B cell (primary cell): ENCODE measurements around the gene APP. TPM values are rescaled to one million over a fixed set of nuclear protein-coding genes. Genes with fewer than 3 reads are reported as not detected.

ENCODE experiments used
- ATAC-seq: fragments of 200-7000 bp; cut with Tn5 transposase; one replicate; pipeline ENCODE4 v1.10.0; 2021; ENCODE audit warnings: low read depth, mild to moderate bottlenecking, moderate number of reproducible peaks, moderate library complexity
- CTCF ChIA-PET: fragments of 350-600 bp; sonication (Branson Sonifier 250); formaldehyde crosslinking; loops from one replicate; lab custom pipeline; 2021; ENCODE audit warnings: antibody characterized with exemption, inconsistent platforms; lab: Charles Lee
- POLR2A ChIA-PET: fragments of 350-600 bp; sonication (Branson Sonifier 250); formaldehyde crosslinking; loops from one replicate; lab custom pipeline; 2021; ENCODE audit warnings: antibody characterized with exemption; lab: Charles Lee
- DNase-seq: peaks from one replicate; pipeline ENCODE4 v3.0.0; 2013
- H2AFZ ChIP-seq: 2 replicates; pipeline ENCODE4 v1.6.1; 2012; ENCODE audit warnings: mild to moderate bottlenecking, low read depth, low read length; ENCODE audit not compliant: insufficient read depth, poor library complexity, severe bottlenecking
- H3K27ac ChIP-seq, 2 donors: 1 replicate in 1 of 2; 2 replicates in 1 of 2; pipeline ENCODE4 v1.5.1; 2012 to 2013; ENCODE audit warnings: low read length in 2 of 2, mild to moderate bottlenecking in 2 of 2, moderate library complexity in 1 of 2
- H3K27me3 ChIP-seq, 4 experiments: fragments of 200-600 bp in 1 of 4; sonication (generic) in 1 of 4; replicated peaks in 1 of 4; 1 replicate in 2 of 4; 2 replicates in 2 of 4; pipeline versions ENCODE4 v1.6.1 to v1.7.0; 2013 to 2016; ENCODE audit warnings: low read length in 3 of 4, mild to moderate bottlenecking in 2 of 4, mixed read lengths in 1 of 4, moderate library complexity in 1 of 4; ENCODE audit not compliant: insufficient read depth in 4 of 4, control insufficient read depth in 3 of 4; ENCODE audit errors: control extremely low read depth in 1 of 4
- H3K36me3 ChIP-seq, 2 experiments: replicated peaks in 1 of 2; 1 replicate in 1 of 2; 2 replicates in 1 of 2; pipeline versions ENCODE4 v1.6.1 to v1.7.1; 2013; ENCODE audit warnings: low read length in 1 of 2; ENCODE audit not compliant: insufficient read depth in 2 of 2, control insufficient read depth in 1 of 2; ENCODE audit errors: control extremely low read depth in 1 of 2, extremely low read depth in 1 of 2
- H3K4me1 ChIP-seq, 2 donors: fragments of 200-600 bp in 1 of 2; sonication (generic) in 1 of 2; 1 replicate in 1 of 2; 2 replicates in 1 of 2; pipeline versions ENCODE4 v1.5.1 to v1.6.1; 2013 to 2017; ENCODE audit warnings: low read length in 2 of 2; ENCODE audit not compliant: control insufficient read depth in 2 of 2, insufficient read depth in 2 of 2
- H3K4me2 ChIP-seq: replicated peaks from 2 replicates; pipeline ENCODE3; 2012; ENCODE audit warnings: mild to moderate bottlenecking, low read depth, low read length; ENCODE audit not compliant: poor library complexity, severe bottlenecking
- H3K4me3 ChIP-seq, 5 experiments: fragments of 200-600 bp in 1 of 5; sonication (generic) in 1 of 5; 1 replicate in 3 of 5; 2 replicates in 2 of 5; pipeline versions ENCODE4 v1.5.1 to v1.7.0; 2011 to 2016; ENCODE audit warnings: low read length in 4 of 5, mild to moderate bottlenecking in 4 of 5, low read depth in 2 of 5, control low read depth in 1 of 5, moderate library complexity in 1 of 5; ENCODE audit not compliant: insufficient read depth in 1 of 5; ENCODE audit errors: control extremely low read depth in 1 of 5, extremely low read depth in 1 of 5
- H3K79me2 ChIP-seq: fragments of 200-600 bp; sonication (generic); one replicate; pipeline ENCODE4 v1.6.0; 2016; ENCODE audit warnings: low read length; ENCODE audit not compliant: control insufficient read depth, insufficient read depth
- H3K9ac ChIP-seq: fragments of 200-600 bp; sonication (generic); 2 replicates; pipeline ENCODE4 v1.6.1; 2017; ENCODE audit warnings: mild to moderate bottlenecking, low read length, moderate library complexity
- H3K9me3 ChIP-seq, 3 donors: one replicate each; pipeline versions ENCODE4 v1.6.1 to v1.7.1; 2013; ENCODE audit warnings: low read length in 2 of 3; ENCODE audit not compliant: control insufficient read depth in 2 of 3, insufficient read depth in 1 of 3; ENCODE audit errors: control extremely low read depth in 1 of 3
- H4K20me1 ChIP-seq: 2 replicates; pipeline ENCODE4 v1.6.0; 2012; ENCODE audit warnings: mild to moderate bottlenecking, low read length; ENCODE audit not compliant: insufficient read depth, control insufficient read depth, poor library complexity, severe bottlenecking
- H3K27ac Mint-ChIP-seq: one replicate; pipeline ENCODE4 v1.8.0; 2021; ENCODE audit warnings: mixed read lengths
- H3K27me3 Mint-ChIP-seq: one replicate; pipeline ENCODE4 v1.8.0; 2021; ENCODE audit warnings: mixed read lengths
- H3K4me1 Mint-ChIP-seq: one replicate; pipeline ENCODE4 v1.8.0; 2021; ENCODE audit warnings: mixed read lengths
- H3K4me3 Mint-ChIP-seq: one replicate; pipeline ENCODE4 v1.8.0; 2021; ENCODE audit warnings: mixed read lengths
- H3K9me3 Mint-ChIP-seq: one replicate; pipeline ENCODE4 v1.8.0; 2022; ENCODE audit warnings: mixed read lengths; ENCODE audit not compliant: insufficient read depth
- EZH2 ChIP-seq: IDR thresholded peaks from 2 replicates; pipeline ENCODE4 v1.6.1; 2012; ENCODE audit warnings: borderline replicate concordance, low read depth, mild to moderate bottlenecking, moderate library complexity, low read length; ENCODE audit not compliant: insufficient read depth, poor library complexity, severe bottlenecking
- WGBS: methylation state at CpG from one replicate; pipeline ENCODE4 v1.1.5; 2013; ENCODE audit warnings: missing lambda C conversion rate; ENCODE audit not compliant: insufficient coverage; 5-methylcytosine and 5-hydroxymethylcytosine counted together
- intact Hi-C: fragments of 100-400 bp; cut with micrococcal nuclease; formaldehyde crosslinking; loops from one replicate; pipeline ENCODE4 v1.10.0; 2022
- polyA plus RNA-seq: library from polyadenylated mRNA; depleted of rRNA; stranded (reverse); fragments of >200 nt; gene quantifications from 2 replicates; pipeline ENCODE4 v1.2.3, GENCODE V29; 2012
- total RNA-seq, 2 donors: library from RNA; stranded (reverse); fragments of 120-200 nt in 1 of 2; gene quantifications; 1 replicate in 1 of 2; 2 replicates in 1 of 2; pipeline versions ENCODE4 v1.2.3 to v1.2.4, GENCODE V29; 2013 to 2022
- TF ChIP-seq, protein P1 (sequence below): fragments of 200-600 bp; IDR thresholded peaks from one replicate; pipeline ENCODE4 v1.8.0; 2022; ENCODE audit warnings: antibody characterized with exemption, mild to moderate bottlenecking

The APP gene
- total and polyA plus RNA-seq, 2 donors (not counting 1 experiment from before 2014, with no cell fraction given), result 28.3 to 34.7 TPM

DNA sequence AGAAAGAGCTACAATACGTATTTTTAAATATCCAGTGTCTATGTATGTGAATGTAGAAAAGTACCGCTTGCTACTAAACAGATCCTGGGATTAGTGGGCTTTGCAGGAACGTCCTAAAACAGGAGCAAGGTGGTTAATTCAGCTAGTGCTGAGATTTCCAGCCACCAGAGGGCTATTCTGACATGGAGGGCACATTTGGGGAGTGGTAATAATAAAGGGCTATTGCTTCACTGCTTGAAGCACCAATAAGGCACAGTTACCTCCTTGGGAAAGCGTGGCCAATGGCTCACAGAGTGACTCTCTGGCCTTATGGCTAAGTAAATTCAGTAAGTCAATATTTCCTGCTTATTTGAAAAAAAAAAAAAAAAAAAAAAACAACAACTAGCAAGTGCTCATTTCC lies 283.4 kb downstream of the APP start:
- Histone ChIP-seq H3K4me2 (no peak overlapping the region), H2AFZ (no peak overlapping the region), H3K36me3 (peaks cover 2 to 5% of the 10 kb centered on the region in 2 experiments), H3K27ac (no peak overlapping the region), H3K4me3 (no peak overlapping the region), H3K27me3 (no peaks in the 10 kb centered on the region), H3K9me3 (no peaks in the 10 kb centered on the region), H3K9ac (no peak overlapping the region), H4K20me1 (no peaks in the 10 kb centered on the region), H3K4me1 (no peaks in the 10 kb centered on the region), H3K79me2 (no peaks in the 10 kb centered on the region)
- TF ChIP-seq, protein P1, sequence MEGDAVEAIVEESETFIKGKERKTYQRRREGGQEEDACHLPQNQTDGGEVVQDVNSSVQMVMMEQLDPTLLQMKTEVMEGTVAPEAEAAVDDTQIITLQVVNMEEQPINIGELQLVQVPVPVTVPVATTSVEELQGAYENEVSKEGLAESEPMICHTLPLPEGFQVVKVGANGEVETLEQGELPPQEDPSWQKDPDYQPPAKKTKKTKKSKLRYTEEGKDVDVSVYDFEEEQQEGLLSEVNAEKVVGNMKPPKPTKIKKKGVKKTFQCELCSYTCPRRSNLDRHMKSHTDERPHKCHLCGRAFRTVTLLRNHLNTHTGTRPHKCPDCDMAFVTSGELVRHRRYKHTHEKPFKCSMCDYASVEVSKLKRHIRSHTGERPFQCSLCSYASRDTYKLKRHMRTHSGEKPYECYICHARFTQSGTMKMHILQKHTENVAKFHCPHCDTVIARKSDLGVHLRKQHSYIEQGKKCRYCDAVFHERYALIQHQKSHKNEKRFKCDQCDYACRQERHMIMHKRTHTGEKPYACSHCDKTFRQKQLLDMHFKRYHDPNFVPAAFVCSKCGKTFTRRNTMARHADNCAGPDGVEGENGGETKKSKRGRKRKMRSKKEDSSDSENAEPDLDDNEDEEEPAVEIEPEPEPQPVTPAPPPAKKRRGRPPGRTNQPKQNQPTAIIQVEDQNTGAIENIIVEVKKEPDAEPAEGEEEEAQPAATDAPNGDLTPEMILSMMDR, result no peak
- no peak for TF ChIP-seq EZH2
- DNase-seq (no peak), ATAC-seq (no peak)
- H3K27me3 Mint-ChIP-seq, result no peaks in the 10 kb centered on the region
- intact Hi-C loops, result no loop called here
- H3K9me3 Mint-ChIP-seq, result no peaks in the 10 kb centered on the region
- CTCF ChIA-PET, result interaction anchor here (0.6 to 1.2 kb wide), 3 partner anchors 234 to 807 kb away, joined by 3 to 5 read pairs (median 4); no protein-coding TSS in a partner anchor
- no peak overlapping the region for H3K27ac Mint-ChIP-seq
- no peak overlapping the region for H3K4me3 Mint-ChIP-seq
- POLR2A ChIA-PET, result no interaction called here
- no peaks in the 10 kb centered on the region for H3K4me1 Mint-ChIP-seq
- 86% methylated on average over 2 of the region's 4 CpGs for WGBS

- ChIA-PET CTCF (interaction anchor here (0.9 to 2.9 kb wide), 3 partner anchors 10 to 831 kb away, joined by 3 to 16 read pairs (median 12); partner anchors contain the start of gene APP), POLR2A (no interaction called here)
- intact Hi-C loops, result no loop called here
- ATAC-seq (no peak), DNase-seq (no peak)
- Histone ChIP-seq H4K20me1 (no peaks in the 10 kb centered on the region), H3K27ac (no peak overlapping the region), H2AFZ (no peak overlapping the region), H3K27me3 (no peaks in the 10 kb centered on the region), H3K4me1 (no peaks in the 10 kb centered on the region), H3K36me3 (peaks cover 0 to 2% of the 10 kb centered on the region in 2 experiments), H3K79me2 (no peaks in the 10 kb centered on the region), H3K9ac (no peak overlapping the region), H3K4me2 (no peak overlapping the region), H3K4me3 (no peak overlapping the region), H3K9me3 (no peaks in the 10 kb centered on the region)
- Mint-ChIP-seq H3K9me3 (no peaks in the 10 kb centered on the region), H3K4me3 (no peak overlapping the region), H3K27me3 (no peaks in the 10 kb centered on the region), H3K4me1 (no peaks in the 10 kb centered on the region), H3K27ac (no peak overlapping the region)
- WGBS, result no CpG with 5 or more reads among the region's 7 CpGs
- no peak for TF ChIP-seq EZH2
- TF ChIP-seq, protein P1, result no peak
Observed at GRCh38 chr21:25885880-25886279, 284.7 kb downstream of the APP start.
